HUES48 (cell line): Measurements from ENCODE around the gene SLC23A3.

Source experiments
- H3K27ac ChIP-seq: one replicate; pipeline ENCODE4 v1.7.0; 2013; ENCODE audit warnings: low read depth, low read length, inconsistent platforms
- H3K27me3 ChIP-seq: 2 replicates; pipeline ENCODE4 v1.6.1; 2013; ENCODE audit warnings: mild to moderate bottlenecking, low read length; ENCODE audit not compliant: control insufficient read depth, insufficient read depth
- H3K36me3 ChIP-seq: 2 replicates; pipeline ENCODE4 v1.6.1; 2013; ENCODE audit warnings: low read length; ENCODE audit not compliant: control insufficient read depth, insufficient read depth
- H3K4me1 ChIP-seq: 2 replicates; pipeline ENCODE4 v1.6.1; 2013; ENCODE audit warnings: mild to moderate bottlenecking, low read length; ENCODE audit not compliant: control insufficient read depth, insufficient read depth
- H3K4me3 ChIP-seq: 2 replicates; pipeline ENCODE4 v1.5.1; 2013; ENCODE audit warnings: mild to moderate bottlenecking, low read depth, low read length
- H3K9ac ChIP-seq: 2 replicates; pipeline ENCODE4 v1.6.1; 2013; ENCODE audit warnings: mild to moderate bottlenecking, low read depth, low read length, moderate library complexity
- H3K9me3 ChIP-seq: 2 replicates; pipeline ENCODE4 v1.6.1; 2013; ENCODE audit warnings: low read length; ENCODE audit not compliant: control insufficient read depth, insufficient read depth

Gene SLC23A3

DNA sequence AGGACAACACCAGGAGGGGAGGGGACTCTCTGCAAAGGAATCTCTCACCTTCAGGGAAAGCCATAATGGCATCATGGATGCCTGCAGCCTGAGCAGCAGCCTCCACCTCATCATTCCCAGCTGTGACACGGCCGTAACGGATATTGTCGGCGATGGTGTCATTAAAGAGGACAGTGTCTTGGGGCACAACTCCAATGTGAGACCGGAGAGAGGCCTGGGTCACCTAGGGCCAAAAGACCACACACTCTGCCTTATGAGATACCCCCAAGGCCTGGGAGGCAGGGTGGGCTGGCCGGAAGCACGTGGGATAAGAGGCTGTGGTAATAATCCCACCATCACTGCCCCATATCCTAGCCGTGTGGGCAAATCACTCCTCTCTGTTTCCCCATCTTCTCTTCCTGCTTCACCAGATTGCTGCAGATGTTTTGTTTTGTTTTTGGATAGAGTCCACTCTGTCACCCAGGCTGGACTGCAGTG, 41.1 kb upstream of the SLC23A3 start:
- Histone ChIP-seq H3K36me3 (peaks cover 68% of the 10 kb centered on the region), H3K9ac (no peak overlapping the region), H3K4me3 (no peak overlapping the region), H3K27ac (no peak overlapping the region), H3K9me3 (no peaks in the 10 kb centered on the region), H3K4me1 (0 out of 2 replicates have a peak, but pooled peaks cover 5% of the 10 kb centered on the region), H3K27me3 (no peaks in the 10 kb centered on the region)

- Histone ChIP-seq H3K9me3 (no peaks in the 10 kb centered on the region), H3K4me1 (0 out of 2 replicates have a peak, but pooled peaks cover 5% of the 10 kb centered on the region), H3K4me3 (no peak overlapping the region), H3K27me3 (no peaks in the 10 kb centered on the region), H3K9ac (no peak overlapping the region), H3K36me3 (peaks cover 68% of the 10 kb centered on the region), H3K27ac (no peak overlapping the region)
Measured at GRCh38 chr2:219210196-219210885, 40.5 kb upstream of the SLC23A3 start.

GRCh38 chr2:219209236-219210195, 39.7 kb upstream of the SLC23A3 start:
- no peaks in the 10 kb centered on the region for H3K27me3 ChIP-seq
- no peak overlapping the region for H3K9ac ChIP-seq
- peaks cover 60% of the 10 kb centered on the region for H3K36me3 ChIP-seq
- no peak overlapping the region for H3K27ac ChIP-seq
- no peak overlapping the region for H3K4me3 ChIP-seq
- no peaks in the 10 kb centered on the region for H3K9me3 ChIP-seq
- H3K4me1 ChIP-seq, result 0 out of 2 replicates have a peak, but pooled peaks cover 5% of the 10 kb centered on the region

- peaks cover 47% of the 10 kb centered on the region for H3K36me3 ChIP-seq
- H3K9me3 ChIP-seq, result no peaks in the 10 kb centered on the region
- no peak overlapping the region for H3K4me3 ChIP-seq
- H3K9ac ChIP-seq, result no peak overlapping the region
- H3K27me3 ChIP-seq, result no peaks in the 10 kb centered on the region
- H3K27ac ChIP-seq, result no peak overlapping the region
- H3K4me1 ChIP-seq, result 0 out of 2 replicates have a peak, but pooled peaks cover 5% of the 10 kb centered on the region
Measured at GRCh38 chr2:219207884-219208740, 38.3 kb upstream of the SLC23A3 start.

DNA sequence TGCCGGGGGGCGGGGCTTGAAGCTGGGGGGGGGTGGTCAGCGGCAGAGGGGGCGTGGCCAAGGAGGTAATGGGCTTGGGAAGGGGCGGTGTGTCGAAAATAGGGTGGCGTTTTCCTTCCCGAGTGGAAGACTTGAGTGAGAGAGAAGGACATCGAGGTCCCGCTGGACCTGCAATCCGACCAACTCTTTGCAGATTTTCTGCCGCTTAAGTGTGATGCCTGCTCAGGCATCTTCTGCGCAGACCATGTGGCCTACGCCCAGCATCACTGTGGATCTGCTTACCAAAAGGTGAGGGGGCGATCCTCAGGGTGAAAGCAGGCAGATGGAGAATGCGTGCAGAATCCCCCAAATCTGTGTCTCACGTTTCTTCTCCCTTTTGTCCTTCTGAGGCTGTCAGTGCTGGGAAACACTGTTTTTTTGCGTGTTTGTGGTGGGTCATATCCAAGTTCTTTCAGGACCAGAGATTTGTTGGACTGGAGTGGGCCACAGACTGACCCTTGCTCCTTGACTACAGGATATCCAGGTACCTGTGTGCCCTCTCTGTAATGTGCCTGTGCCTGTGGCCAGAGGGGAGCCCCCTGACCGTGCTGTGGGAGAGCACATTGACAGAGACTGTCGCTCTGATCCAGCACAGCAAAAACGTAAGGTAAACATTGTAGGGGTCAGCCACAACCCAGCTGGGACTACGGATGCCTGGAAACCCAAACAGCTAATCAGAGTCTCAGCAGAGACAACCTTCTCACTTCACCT, 37.5 kb upstream of the SLC23A3 start:
- H3K27ac ChIP-seq, result peak overlapping the region; percentile 91
- no peak overlapping the region for H3K9ac ChIP-seq
- H3K27me3 ChIP-seq, result no peaks in the 10 kb centered on the region
- H3K4me3 ChIP-seq, result peak overlapping the region; percentile 72
- H3K9me3 ChIP-seq, result no peaks in the 10 kb centered on the region
- H3K4me1 ChIP-seq, result 0 out of 2 replicates have a peak, but pooled peaks cover 5% of the 10 kb centered on the region
- peaks cover 40% of the 10 kb centered on the region for H3K36me3 ChIP-seq

GRCh38 chr2:219206328-219207133, 36.7 kb upstream of the SLC23A3 start, which contains the start of gene ZFAND2B:
ZFAND2B (plus strand) TSS chr2:219206782; CDS start chr2:219206988, 206 bp downstream.
- Histone ChIP-seq H3K9ac (peak within 1 kb of the TSS; percentile 47), H3K36me3 (peaks cover 36% of the 10 kb centered on the region), H3K9me3 (no peaks in the 10 kb centered on the region), H3K4me3 (peak within 1 kb of the TSS; percentile 72), H3K27ac (peak within 1 kb of the TSS; percentile 91), H3K4me1 (0 out of 2 replicates have a peak, but pooled peaks cover 5% of the 10 kb centered on the region), H3K27me3 (no peaks in the 10 kb centered on the region)

- H3K4me1 ChIP-seq, result 0 out of 2 replicates have a peak, but pooled peaks cover 5% of the 10 kb centered on the region
- no peak overlapping the region for H3K27ac ChIP-seq
- H3K4me3 ChIP-seq, result peak overlapping the region; percentile 72
- peak overlapping the region; percentile 47; the same call in 1 of the 2 replicates for H3K9ac ChIP-seq
- no peaks in the 10 kb centered on the region for H3K27me3 ChIP-seq
- H3K9me3 ChIP-seq, result no peaks in the 10 kb centered on the region
- peaks cover 32% of the 10 kb centered on the region for H3K36me3 ChIP-seq
Measured at GRCh38 chr2:219205981-219206327, 36.1 kb upstream of the SLC23A3 start.

- 0 out of 2 replicates have a peak, but pooled peaks cover 5% of the 10 kb centered on the region for H3K4me1 ChIP-seq
- H3K4me3 ChIP-seq, result no peak overlapping the region
- H3K9ac ChIP-seq, result no peak overlapping the region
- no peak overlapping the region for H3K27ac ChIP-seq
- H3K9me3 ChIP-seq, result no peaks in the 10 kb centered on the region
- no peaks in the 10 kb centered on the region for H3K27me3 ChIP-seq
- peaks cover 24% of the 10 kb centered on the region for H3K36me3 ChIP-seq
Measured at GRCh38 chr2:219205165-219205538, 35.3 kb upstream of the SLC23A3 start.

- Histone ChIP-seq H3K9me3 (no peaks in the 10 kb centered on the region), H3K36me3 (peaks cover 19% of the 10 kb centered on the region), H3K4me3 (no peak overlapping the region)
Measured at GRCh38 chr2:219204425-219205164, 34.8 kb upstream of the SLC23A3 start.

More at GRCh38 chr2:219204425-219205164, 34.8 kb upstream of the SLC23A3 start:
- H3K27me3 ChIP-seq, result no peaks in the 10 kb centered on the region
- 0 out of 2 replicates have a peak, but pooled peaks cover 5% of the 10 kb centered on the region for H3K4me1 ChIP-seq
- H3K27ac ChIP-seq, result no peak overlapping the region
- no peak overlapping the region for H3K9ac ChIP-seq
